ENCODE measurements around the gene TMEM164. TPM values are rescaled to one million over a fixed set of nuclear protein-coding genes. Genes with fewer than 3 reads are reported as not detected.

TMEM164 gene
- total and polyA plus RNA-seq, 12 donors: 8.7 to 32.2 (median 24.8) TPM

- Histone ChIP-seq H3K27ac (no peak overlapping the region), H3K4me1 (replicated peaks in 1 of 2) (no peaks in the 10 kb centered on the region), H3K36me3 (replicated peaks in 1 of 2) (no peaks in the 10 kb centered on the region), H3K27me3 (peaks cover 18% of the 10 kb centered on the region), H3K9me3 (replicated peaks in 1 of 3) (no peaks in the 10 kb centered on the region), H3K4me3 (no peak overlapping the region)
- intact Hi-C loops (cut with DNase I): no loop called here
- no peak for DNase-seq
- no peak for TF ChIP-seq CTCF (IDR thresholded peaks at IDR 0.05)
- no peak for TF ChIP-seq POLR2A (IDR thresholded peaks at IDR 0.05)
Observed at GRCh38 chrX:109958266-109958665, 44.6 kb upstream of the TMEM164 start.

- intact Hi-C loops (cut with DNase I): no loop called here
- TF ChIP-seq CTCF (IDR thresholded peaks at IDR 0.05): no peak
- no peak for TF ChIP-seq POLR2A (IDR thresholded peaks at IDR 0.05)
- no peaks in the 10 kb centered on the region for H3K36me3 ChIP-seq (replicated peaks in 1 of 2)
- H3K27me3 ChIP-seq: peaks cover 21% of the 10 kb centered on the region
- DNase-seq: no peak
- no peak overlapping the region for H3K27ac ChIP-seq
- no peaks in the 10 kb centered on the region for H3K4me1 ChIP-seq (replicated peaks in 1 of 2)
- H3K4me3 ChIP-seq: no peak overlapping the region
- no peaks in the 10 kb centered on the region for H3K9me3 ChIP-seq (replicated peaks in 1 of 3)
Observed at GRCh38 chrX:109959356-109959871, 43.5 kb upstream of the TMEM164 start.

DNA sequence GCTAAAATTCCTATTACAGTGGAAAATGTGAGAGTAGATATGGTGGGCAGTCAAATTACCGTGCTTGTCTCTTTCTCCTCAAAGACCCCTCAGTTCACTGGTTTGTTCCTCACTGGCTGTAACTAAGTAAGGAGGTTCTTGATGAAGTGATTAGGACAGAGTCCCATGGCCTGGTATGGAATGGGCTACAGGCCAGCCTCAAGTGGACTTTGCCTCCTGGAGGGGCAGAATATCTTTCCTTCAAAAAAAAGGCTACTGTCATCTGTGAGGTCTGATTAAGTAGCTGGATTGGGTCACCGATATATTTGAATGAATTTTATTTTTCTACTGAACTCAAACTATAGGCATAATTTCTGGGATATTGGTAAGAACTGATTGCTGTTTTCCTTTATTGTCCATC lies 38.5 kb upstream of the TMEM164 start:
- no peak for DNase-seq
- Histone ChIP-seq H3K9me3 (replicated peaks in 1 of 3) (no peaks in the 10 kb centered on the region), H3K27ac (no peak overlapping the region), H3K4me3 (no peak overlapping the region), H3K27me3 (peaks cover 16% of the 10 kb centered on the region), H3K36me3 (replicated peaks in 1 of 2) (no peaks in the 10 kb centered on the region), H3K4me1 (replicated peaks in 1 of 2) (no peaks in the 10 kb centered on the region)
- TF ChIP-seq POLR2A (IDR thresholded peaks at IDR 0.05): no peak
- no peak for TF ChIP-seq CTCF (IDR thresholded peaks at IDR 0.05)
- 77 to 99% (median 87%) methylated on average over 2 of the region's 2 CpGs for WGBS, 4 donors
- intact Hi-C loops (cut with DNase I): no loop called here

GRCh38 chrX:109966246-109966645 lies 36.7 kb upstream of the TMEM164 start:
- Histone ChIP-seq H3K4me3 (no peak overlapping the region), H3K27me3 (peaks cover 16% of the 10 kb centered on the region), H3K9me3 (replicated peaks in 1 of 3) (no peaks in the 10 kb centered on the region), H3K27ac (no peak overlapping the region), H3K4me1 (replicated peaks in 1 of 2) (no peaks in the 10 kb centered on the region), H3K36me3 (replicated peaks in 1 of 2) (no peaks in the 10 kb centered on the region)
- intact Hi-C loops (cut with DNase I): no loop called here
- DNase-seq: peak in 2 of 7 donors; percentile 13 to 21
- no peak for TF ChIP-seq CTCF (IDR thresholded peaks at IDR 0.05)
- no peak for TF ChIP-seq POLR2A (IDR thresholded peaks at IDR 0.05)
- 65 to 100% (median 87%) methylated on average over 1 of the region's 1 CpG for WGBS, 4 donors

Measured in adrenal gland (tissue), 12 donors.